ENCODE results near the gene AKT1S1.

The AKT1S1 gene

GRCh38 chr19:49852631-49853126 lies 24.5 kb downstream of the AKT1S1 start:
- no peak for DNase-seq

- DNase-seq: peak in 1 of 2 experiments; percentile 32
Observed at GRCh38 chr19:49851456-49852259, 25.5 kb downstream of the AKT1S1 start.

GRCh38 chr19:49850487-49851342 lies 26.4 kb downstream of the AKT1S1 start, which contains the start of gene PTOV1:
TSS of gene PTOV1 (plus strand) at chr19:49851159.
- peak; percentile 81 to 92 for DNase-seq

- DNase-seq: no peak
Observed at GRCh38 chr19:49850221-49850486, 27.0 kb downstream of the AKT1S1 start.

GRCh38 chr19:49849433-49850220 lies 27.5 kb downstream of the AKT1S1 start:
- no peak for DNase-seq

GRCh38 chr19:49848938-49849337 lies 28.2 kb downstream of the AKT1S1 start:
- no peak for DNase-seq

GRCh38 chr19:49847731-49848696 lies 29.1 kb downstream of the AKT1S1 start:
- DNase-seq: no peak

- no peak for DNase-seq
Observed at GRCh38 chr19:49846408-49846807, 30.7 kb downstream of the AKT1S1 start.

- DNase-seq: no peak
Observed at GRCh38 chr19:49845414-49845813, 31.7 kb downstream of the AKT1S1 start.

- DNase-seq: no peak
Observed at GRCh38 chr19:49844138-49845095, 32.7 kb downstream of the AKT1S1 start.

- no peak for DNase-seq
Observed at GRCh38 chr19:49843265-49843664, 33.9 kb downstream of the AKT1S1 start.

GRCh38 chr19:49840736-49841249 lies 36.4 kb downstream of the AKT1S1 start:
- DNase-seq: no peak

- no peak for DNase-seq
Observed at GRCh38 chr19:49840321-49840720, 36.8 kb downstream of the AKT1S1 start.

GRCh38 chr19:49839713-49840112 lies 37.4 kb downstream of the AKT1S1 start:
- DNase-seq: no peak

GRCh38 chr19:49838885-49839588 lies 38.1 kb downstream of the AKT1S1 start:
- DNase-seq: no peak

GRCh38 chr19:49837425-49837824 lies 39.7 kb downstream of the AKT1S1 start:
- DNase-seq: no peak

- no peak for DNase-seq
Observed at GRCh38 chr19:49837009-49837310, 40.2 kb downstream of the AKT1S1 start.

- no peak for DNase-seq
Observed at GRCh38 chr19:49836176-49837008, 40.8 kb downstream of the AKT1S1 start.

GRCh38 chr19:49835562-49835961 lies 41.6 kb downstream of the AKT1S1 start:
- DNase-seq: no peak
